GM23338 (cell line): ENCODE data around the gene STK24. TPM values are rescaled to one million over a fixed set of nuclear protein-coding genes. Genes with fewer than 3 reads are reported as not detected.

Experiments
- ATAC-seq: fragments of 200-7000 bp; cut with Tn5 transposase; 3 replicates; pipeline ENCODE4 v1.9.1; 2020
- DNase-seq: peaks from one replicate; pipeline ENCODE4 v3.0.0-alpha.2; 2015; ENCODE audit warnings: low spot score
- H2AFZ ChIP-seq: fragments of 200-600 bp; sonication (generic); 2 replicates; pipeline ENCODE4 v1.8.0; 2016; ENCODE audit warnings: antibody characterized with exemption, mild to moderate bottlenecking, moderate library complexity
- H3F3A ChIP-seq: fragments of 200-600 bp; sonication (generic); replicated peaks from 2 replicates; pipeline ENCODE4 v1.8.0; 2017; ENCODE audit warnings: antibody characterized with exemption, mixed run types, low read depth
- H3K27ac ChIP-seq: fragments of 200-600 bp; sonication (generic); 2 replicates; pipeline ENCODE4 v1.6.1; 2016; ENCODE audit warnings: low read depth
- H3K27me3 ChIP-seq: fragments of 200-600 bp; sonication (generic); 2 replicates; pipeline ENCODE4 v1.8.0; 2016; ENCODE audit warnings: mild to moderate bottlenecking, mixed run types, moderate library complexity; ENCODE audit not compliant: insufficient read depth
- H3K36me3 ChIP-seq: fragments of 200-600 bp; sonication (generic); 2 replicates; pipeline ENCODE4 v1.8.0; 2016; ENCODE audit warnings: mild to moderate bottlenecking; ENCODE audit not compliant: insufficient read depth
- H3K4me1 ChIP-seq: fragments of 200-600 bp; sonication (generic); 2 replicates; pipeline ENCODE4 v1.8.0; 2016; ENCODE audit warnings: mild to moderate bottlenecking, moderate library complexity; ENCODE audit not compliant: insufficient read depth
- H3K4me2 ChIP-seq: fragments of 200-600 bp; sonication (generic); 2 replicates; pipeline ENCODE4 v1.7.1; 2017; ENCODE audit warnings: mixed run types
- H3K4me3 ChIP-seq: fragments of 200-600 bp; sonication (generic); 2 replicates; pipeline ENCODE4 v1.6.1; 2016; ENCODE audit warnings: mixed run types
- H3K79me2 ChIP-seq: fragments of 200-600 bp; sonication (generic); replicated peaks from 2 replicates; pipeline ENCODE4 v1.8.0; 2017; ENCODE audit warnings: mild to moderate bottlenecking; ENCODE audit not compliant: insufficient read depth
- H3K9me2 ChIP-seq: fragments of 200-600 bp; sonication (generic); 2 replicates; pipeline ENCODE4 v1.8.0; 2017; ENCODE audit not compliant: insufficient read depth
- H4K20me1 ChIP-seq: fragments of 200-600 bp; sonication (generic); replicated peaks from 2 replicates; pipeline ENCODE4 v1.8.0; 2017; ENCODE audit warnings: mild to moderate bottlenecking; ENCODE audit not compliant: insufficient read depth
- H3K27ac Mint-ChIP-seq: 2 replicates; pipeline ENCODE4 v1.8.0; 2020; ENCODE audit warnings: inconsistent platforms, mild to moderate bottlenecking, moderate library complexity, mixed read lengths
- H3K27me3 Mint-ChIP-seq: 3 replicates; pipeline ENCODE4 v1.8.0; 2022; ENCODE audit warnings: low read depth, mild to moderate bottlenecking, moderate library complexity, mixed read lengths, inconsistent platforms; ENCODE audit not compliant: insufficient read depth, poor library complexity
- H3K36me3 Mint-ChIP-seq: 3 replicates; pipeline ENCODE4 v1.8.0; 2021; ENCODE audit warnings: low read depth, mild to moderate bottlenecking, inconsistent platforms, moderate library complexity, mixed read lengths
- H3K4me1 Mint-ChIP-seq: 3 replicates; pipeline ENCODE4 v1.8.0; 2020; ENCODE audit warnings: mild to moderate bottlenecking, inconsistent platforms, mixed read lengths
- H3K4me3 Mint-ChIP-seq: 3 replicates; pipeline ENCODE4 v1.8.0; 2021; ENCODE audit warnings: moderate library complexity, mild to moderate bottlenecking, inconsistent platforms, mixed read lengths
- H3K9me3 Mint-ChIP-seq: 3 replicates; pipeline ENCODE4 v1.8.0; 2020; ENCODE audit warnings: moderate library complexity, mild to moderate bottlenecking, inconsistent platforms, mixed read lengths
- EZH2phosphoT487 ChIP-seq: fragments of 200-600 bp; sonication (generic); IDR thresholded peaks from one replicate; pipeline ENCODE4 v1.8.1; 2018; ENCODE audit warnings: antibody characterized with exemption; ENCODE audit not compliant: unreplicated experiment
- JUNB ChIP-seq: IDR thresholded peaks from one replicate; pipeline ENCODE4 v1.6.1; 2016; ENCODE audit warnings: antibody characterized with exemption; ENCODE audit not compliant: unreplicated experiment
- NANOG ChIP-seq: IDR thresholded peaks from 2 replicates; pipeline ENCODE4 v1.6.1; 2016; ENCODE audit warnings: antibody characterized with exemption, borderline replicate concordance
- POLR2AphosphoS5 ChIP-seq: IDR thresholded peaks from 2 replicates; pipeline ENCODE4 v1.6.1; 2016; ENCODE audit warnings: antibody characterized with exemption, low read depth
- STAT1 ChIP-seq: IDR thresholded peaks from one replicate; pipeline ENCODE4 v1.6.1; 2016; ENCODE audit warnings: antibody characterized with exemption; ENCODE audit not compliant: unreplicated experiment
- ZNF114 ChIP-seq: fragments of 250-450 bp; sonication (Bioruptor Pico); IDR thresholded peaks from 2 replicates; pipeline ENCODE4 v1.5.0; 2020; ENCODE audit warnings: mild to moderate bottlenecking, moderate library complexity
- ZNF331 ChIP-seq: fragments of 250-450 bp; sonication (Bioruptor Pico); IDR thresholded peaks from 2 replicates; pipeline ENCODE4 v1.5.0; 2020; ENCODE audit warnings: low read depth, mild to moderate bottlenecking, moderate library complexity
- ZNF462 ChIP-seq: fragments of 250-450 bp; sonication (Bioruptor Pico); IDR thresholded peaks from 2 replicates; pipeline ENCODE4 v1.5.0; 2020; ENCODE audit warnings: mild to moderate bottlenecking, moderate library complexity
- polyA plus RNA-seq: library from polyadenylated mRNA; unstranded; fragments of >200 nt; fragmentation: Nextera tagmentation; extraction: Ambion mirVana; gene quantifications from 2 replicates; pipeline ENCODE4 v1.2.1, GENCODE V29; 2016
- total RNA-seq: library from RNA; depleted of rRNA; stranded (reverse); fragments of >200 nt; shearing (Covaris generic); gene quantifications from 2 replicates; pipeline ENCODE4 v1.2.3, GENCODE V29; 2014

Gene STK24
- total and polyA plus RNA-seq, 2 experiments from 2014 or later = 56.5 to 144 TPM

GRCh38 chr13:98399756-98400155, 177.2 kb downstream of the STK24 start:
- no peak overlapping the region for H2AFZ ChIP-seq
- peaks cover 7% of the 10 kb centered on the region for H3K36me3 Mint-ChIP-seq
- H4K20me1 ChIP-seq = no peaks in the 10 kb centered on the region; the same call in 1 of the 2 replicates
- H3K9me3 Mint-ChIP-seq = no peaks in the 10 kb centered on the region
- H3K27me3 ChIP-seq = no peaks in the 10 kb centered on the region
- no peak overlapping the region for H3K4me3 ChIP-seq
- no peaks in the 10 kb centered on the region for H3K79me2 ChIP-seq
- no peak for DNase-seq
- H3K9me2 ChIP-seq = no peaks in the 10 kb centered on the region
- TF ChIP-seq ZNF114 (CRISPR knock-in tag) (no peak), ZNF331 (CRISPR knock-in tag) (no peak), POLR2AphosphoS5 (no peak), NANOG (no peak), JUNB (no peak), EZH2phosphoT487 (no peak), ZNF462 (CRISPR knock-in tag) (no peak)
- H3K27ac Mint-ChIP-seq = no peak overlapping the region
- H3K4me2 ChIP-seq = no peak overlapping the region
- no peak for ATAC-seq
- H3K27me3 Mint-ChIP-seq = no peaks in the 10 kb centered on the region
- H3K36me3 ChIP-seq = no peaks in the 10 kb centered on the region
- H3K4me1 ChIP-seq = peaks cover 22% of the 10 kb centered on the region; the same call in 1 of the 2 replicates
- H3K4me3 Mint-ChIP-seq = no peak overlapping the region
- peaks cover 25% of the 10 kb centered on the region for H3K4me1 Mint-ChIP-seq
- no peaks in the 10 kb centered on the region for H3F3A ChIP-seq
- no peak overlapping the region for H3K27ac ChIP-seq

GRCh38 chr13:98398581-98398980, 178.3 kb downstream of the STK24 start:
- Histone ChIP-seq H2AFZ (no peak overlapping the region), H3K4me2 (no peak overlapping the region), H3K27ac (no peak overlapping the region; the same call in 1 of the 2 replicates), H3K9me2 (no peaks in the 10 kb centered on the region), H4K20me1 (no peaks in the 10 kb centered on the region; the same call in 1 of the 2 replicates), H3K4me1 (peaks cover 18% of the 10 kb centered on the region; the same call in 1 of the 2 replicates), H3F3A (no peaks in the 10 kb centered on the region), H3K27me3 (no peaks in the 10 kb centered on the region), H3K36me3 (no peaks in the 10 kb centered on the region), H3K4me3 (no peak overlapping the region), H3K79me2 (no peaks in the 10 kb centered on the region)
- no peak for ATAC-seq
- Mint-ChIP-seq H3K9me3 (no peaks in the 10 kb centered on the region), H3K27ac (peak overlapping the region; percentile 7; the same call in 1 of the 2 replicates), H3K36me3 (peaks cover 7% of the 10 kb centered on the region), H3K4me3 (no peak overlapping the region), H3K4me1 (peaks cover 23% of the 10 kb centered on the region), H3K27me3 (no peaks in the 10 kb centered on the region)
- no peak for DNase-seq
- no peak for TF ChIP-seq STAT1
- TF ChIP-seq NANOG = no peak
